Umbilical cord (tissue), 2 donors: Measurements from ENCODE around the gene ATOX1. TPM values are rescaled to one million over a fixed set of nuclear protein-coding genes. Genes with fewer than 3 reads are reported as not detected.
A peak's percentile ranks its signal among the peaks of the same experiment; 100 is the strongest.

Experiments used
- DNase-seq: peaks from one replicate; pipeline ENCODE4 v3.0.0-alpha.2; 2015; ENCODE audit warnings: low spot score
- total RNA-seq: library from RNA; depleted of rRNA; stranded (reverse); fragments of >200 nt; gene quantifications from one replicate; pipeline ENCODE4 v1.2.3, GENCODE V29; 2014; ENCODE audit warnings: low replicate concordance; ENCODE audit not compliant: insufficient read depth

Gene ATOX1
- total RNA-seq, 1 donor from 2014 or later, result 33.2 TPM

- peak; percentile 88 for DNase-seq
Measured at GRCh38 chr5:151770383-151771258, 12.2 kb upstream of the ATOX1 start.

GRCh38 chr5:151766975-151767374 lies 8.5 kb upstream of the ATOX1 start:
- no peak for DNase-seq

GRCh38 chr5:151764801-151765200 lies 6.4 kb upstream of the ATOX1 start:
- no peak for DNase-seq

- peak; percentile 16 for DNase-seq
Measured at GRCh38 chr5:151758141-151758429, 346 bp downstream of the ATOX1 start.

GRCh38 chr5:151757233-151758140 lies 944 bp downstream of the ATOX1 start:
- DNase-seq, result peak; percentile 22

GRCh38 chr5:151755383-151755782 lies 3.0 kb downstream of the ATOX1 start:
- DNase-seq, result no peak

- no peak for DNase-seq
Measured at GRCh38 chr5:151751593-151751992, 6.8 kb downstream of the ATOX1 start.

GRCh38 chr5:151751091-151751490 lies 7.3 kb downstream of the ATOX1 start:
- DNase-seq, result no peak

- no peak for DNase-seq
Measured at GRCh38 chr5:151750121-151750520, 8.3 kb downstream of the ATOX1 start.

GRCh38 chr5:151745071-151745705 lies 13.2 kb downstream of the ATOX1 start:
- peak; percentile 17 for DNase-seq

GRCh38 chr5:151743530-151743929 lies 14.9 kb downstream of the ATOX1 start:
- no peak for DNase-seq

GRCh38 chr5:151742870-151743294 lies 15.5 kb downstream of the ATOX1 start:
- peak; percentile 79 for DNase-seq

- peak; percentile 30 for DNase-seq
Measured at GRCh38 chr5:151741678-151742423, 16.6 kb downstream of the ATOX1 start.

- DNase-seq, result no peak
Measured at GRCh38 chr5:151740958-151741373, 17.5 kb downstream of the ATOX1 start.

GRCh38 chr5:151740336-151740942 lies 18.0 kb downstream of the ATOX1 start:
- DNase-seq, result peak; percentile 96

GRCh38 chr5:151739939-151740335 lies 18.5 kb downstream of the ATOX1 start:
- no peak for DNase-seq

- DNase-seq, result no peak
Measured at GRCh38 chr5:151739395-151739794, 19.0 kb downstream of the ATOX1 start.

- peak; percentile 60 for DNase-seq
Measured at GRCh38 chr5:151738125-151738848, 20.1 kb downstream of the ATOX1 start.

GRCh38 chr5:151737431-151737830 lies 21.0 kb downstream of the ATOX1 start:
- peak; percentile 87 for DNase-seq

GRCh38 chr5:151735646-151736045 lies 22.8 kb downstream of the ATOX1 start:
- DNase-seq, result no peak
